HL-60 (cell line): Measurements from ENCODE around the gene KCTD5.

ENCODE experiments used
- GABPA ChIP-seq: IDR thresholded peaks from 2 replicates; pipeline ENCODE4 v1.6.1; 2012; ENCODE audit warnings: low read depth
- POLR2AphosphoS5 ChIP-seq: IDR thresholded peaks from 2 replicates; pipeline ENCODE4 v1.6.1; 2012; ENCODE audit warnings: low read depth
- REST ChIP-seq: IDR thresholded peaks from 2 replicates; pipeline ENCODE4 v1.6.1; 2012; ENCODE audit warnings: low read depth; ENCODE audit not compliant: insufficient replicate concordance
- SPI1 ChIP-seq: IDR thresholded peaks from 2 replicates; pipeline ENCODE4 v1.6.1; 2012; ENCODE audit warnings: low read depth, mild to moderate bottlenecking, borderline replicate concordance
- TF ChIP-seq, protein P1 (sequence below): IDR thresholded peaks from one replicate; pipeline ENCODE4 v1.5.1; 2011; ENCODE audit warnings: low read length, control low read depth, inconsistent platforms; ENCODE audit not compliant: insufficient read depth

DNA sequence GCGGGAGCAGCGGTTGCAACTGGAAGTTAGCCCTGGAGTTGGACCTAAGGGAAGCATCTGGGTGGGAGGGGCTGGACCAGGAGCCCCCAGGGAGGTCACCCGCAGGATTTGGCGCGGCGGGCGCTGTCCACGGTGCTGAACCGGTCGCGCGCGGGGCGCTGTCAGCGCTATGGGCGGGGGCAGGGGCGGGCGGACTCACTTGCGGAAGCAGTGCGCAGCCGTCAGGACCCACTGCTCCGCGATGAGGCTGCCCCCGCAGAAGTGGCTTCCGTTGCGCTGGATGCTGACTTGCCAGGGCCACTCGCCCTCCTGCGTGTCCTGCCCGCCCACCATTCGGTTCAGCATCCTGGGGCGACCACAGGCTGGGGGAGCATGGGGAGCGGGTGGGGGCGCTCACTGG, 33.2 kb downstream of the KCTD5 start:
- TF ChIP-seq, protein P1, sequence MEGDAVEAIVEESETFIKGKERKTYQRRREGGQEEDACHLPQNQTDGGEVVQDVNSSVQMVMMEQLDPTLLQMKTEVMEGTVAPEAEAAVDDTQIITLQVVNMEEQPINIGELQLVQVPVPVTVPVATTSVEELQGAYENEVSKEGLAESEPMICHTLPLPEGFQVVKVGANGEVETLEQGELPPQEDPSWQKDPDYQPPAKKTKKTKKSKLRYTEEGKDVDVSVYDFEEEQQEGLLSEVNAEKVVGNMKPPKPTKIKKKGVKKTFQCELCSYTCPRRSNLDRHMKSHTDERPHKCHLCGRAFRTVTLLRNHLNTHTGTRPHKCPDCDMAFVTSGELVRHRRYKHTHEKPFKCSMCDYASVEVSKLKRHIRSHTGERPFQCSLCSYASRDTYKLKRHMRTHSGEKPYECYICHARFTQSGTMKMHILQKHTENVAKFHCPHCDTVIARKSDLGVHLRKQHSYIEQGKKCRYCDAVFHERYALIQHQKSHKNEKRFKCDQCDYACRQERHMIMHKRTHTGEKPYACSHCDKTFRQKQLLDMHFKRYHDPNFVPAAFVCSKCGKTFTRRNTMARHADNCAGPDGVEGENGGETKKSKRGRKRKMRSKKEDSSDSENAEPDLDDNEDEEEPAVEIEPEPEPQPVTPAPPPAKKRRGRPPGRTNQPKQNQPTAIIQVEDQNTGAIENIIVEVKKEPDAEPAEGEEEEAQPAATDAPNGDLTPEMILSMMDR: no peak
- TF ChIP-seq POLR2AphosphoS5 (no peak), REST (peak; percentile 98), SPI1 (no peak), GABPA (no peak)
